ENCODE results near the gene MB21D2.

- TF ChIP-seq REST (IDR thresholded peaks at IDR 0.05; ENCODE audit: insufficient replicate concordance, low read depth) (no peak), POLR2AphosphoS5 (IDR thresholded peaks at IDR 0.05; ENCODE audit: low read depth) (no peak), CTCF (IDR thresholded peaks at IDR 0.05; ENCODE audit: insufficient read depth, low read length) (no peak), SPI1 (IDR thresholded peaks at IDR 0.05; ENCODE audit: borderline replicate concordance, low read depth) (no peak), GABPA (IDR thresholded peaks at IDR 0.05; ENCODE audit: low read depth) (no peak)
Measured at GRCh38 chr3:192863091-192863420, 54.6 kb downstream of the MB21D2 start.
